ENCODE data around the gene CCDC88B.

CCDC88B gene

DNA sequence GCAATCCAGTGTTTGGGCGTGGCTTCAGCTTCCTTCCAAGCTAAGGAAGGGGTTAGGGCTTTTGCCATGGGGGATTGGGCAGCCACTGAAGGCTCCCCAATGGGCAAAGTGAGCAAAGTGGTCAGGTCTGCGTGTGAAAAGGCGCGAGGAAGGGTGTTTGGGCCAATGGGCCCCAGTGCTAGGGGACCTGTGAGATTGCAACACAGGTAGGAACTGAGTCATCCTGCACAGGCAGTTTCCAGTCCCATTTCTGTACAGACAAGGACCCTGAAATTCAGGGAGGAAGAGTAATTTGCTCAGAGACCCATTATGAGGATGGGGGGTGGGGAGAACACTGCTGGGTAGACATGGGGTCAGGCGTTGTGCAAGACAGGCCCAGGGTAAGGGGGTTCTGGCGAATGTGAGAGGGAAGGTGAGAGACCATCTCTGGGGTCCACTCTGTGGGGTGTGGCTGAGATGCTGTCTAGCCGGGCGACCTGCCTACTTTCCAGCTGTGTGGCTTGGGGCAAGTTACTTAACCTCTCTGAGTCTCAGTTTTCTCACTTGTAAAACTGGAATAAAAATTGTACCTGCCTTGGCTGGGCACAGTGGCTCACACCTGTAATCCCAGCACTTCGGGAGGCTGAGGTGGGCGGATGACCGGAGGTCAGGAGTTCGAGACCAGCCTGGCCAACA lies 7.3 kb downstream of the CCDC88B start:
- no peak for DNase-seq (ENCODE audit: low read depth)

DNA sequence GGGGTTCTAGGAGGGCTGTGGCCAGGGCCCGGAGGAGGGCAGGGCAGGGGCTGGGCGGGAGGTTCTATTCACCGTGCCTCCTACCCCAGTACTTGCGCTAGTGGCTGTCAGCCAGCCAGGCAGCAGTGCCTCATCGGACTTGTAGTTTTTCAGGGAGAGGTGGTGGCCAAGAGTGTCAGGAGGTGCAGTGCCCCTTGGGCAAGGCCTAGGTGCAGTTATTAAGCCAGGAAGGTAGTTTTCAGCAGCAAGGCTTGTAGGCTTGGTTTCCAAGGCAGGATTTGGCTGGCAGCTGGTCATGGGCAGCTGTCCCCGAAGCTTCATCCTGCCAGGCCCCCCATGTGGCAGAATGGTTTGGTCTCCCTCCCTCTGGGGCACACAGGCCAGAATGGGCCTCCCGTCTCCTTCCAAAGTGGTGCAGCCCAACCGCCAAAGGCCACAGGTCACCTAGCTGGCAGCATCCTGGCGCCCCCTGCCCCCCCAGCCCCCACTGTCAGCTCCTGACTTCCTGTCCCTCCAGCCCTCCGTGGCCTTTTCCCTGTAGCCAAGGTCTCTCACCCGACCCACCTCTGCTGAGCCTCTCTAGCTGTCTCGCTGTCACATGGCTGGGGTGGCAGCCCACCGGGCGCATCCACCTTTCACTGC lies 8.5 kb downstream of the CCDC88B start:
- DNase-seq (ENCODE audit: low read depth): no peak

DNA sequence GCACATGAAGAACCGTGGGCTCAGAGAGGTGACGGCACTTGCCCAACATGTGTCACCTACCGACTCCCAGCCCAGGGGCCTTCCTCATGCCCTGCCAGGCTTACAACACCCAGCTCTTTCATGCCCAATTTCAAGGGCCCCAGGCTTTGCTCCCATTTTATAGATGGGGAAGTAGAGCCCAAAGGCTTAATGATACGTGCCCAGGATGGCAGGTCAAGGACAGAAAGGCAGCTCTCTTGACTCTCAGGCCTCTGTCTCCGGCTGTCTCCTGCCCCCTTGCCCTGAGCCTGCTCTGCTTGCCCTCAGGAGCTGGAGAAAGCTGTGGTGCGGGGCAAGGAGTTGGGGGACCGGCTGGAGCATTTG lies 9.0 kb downstream of the CCDC88B start:
- DNase-seq (ENCODE audit: low read depth): no peak

DNA sequence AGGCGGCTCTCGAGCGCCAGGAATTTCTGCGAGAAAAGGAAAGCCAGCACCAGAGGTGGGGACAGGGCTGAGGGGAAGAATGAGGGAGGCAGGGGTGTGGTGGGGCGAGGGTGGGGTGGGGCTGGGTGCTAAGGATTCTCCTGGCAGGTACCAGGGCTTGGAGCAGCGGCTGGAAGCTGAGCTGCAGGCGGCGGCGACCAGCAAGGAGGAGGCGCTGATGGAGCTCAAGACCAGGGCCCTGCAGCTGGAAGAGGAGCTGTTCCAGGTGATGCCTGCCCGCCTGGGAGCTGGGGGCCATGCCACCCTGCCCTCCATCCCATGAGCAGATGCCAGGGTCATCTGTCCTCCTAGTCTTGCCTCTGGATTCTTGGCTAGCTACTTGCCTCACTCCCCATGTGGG lies 9.4 kb downstream of the CCDC88B start:
- no peak for DNase-seq (ENCODE audit: low read depth)

DNA sequence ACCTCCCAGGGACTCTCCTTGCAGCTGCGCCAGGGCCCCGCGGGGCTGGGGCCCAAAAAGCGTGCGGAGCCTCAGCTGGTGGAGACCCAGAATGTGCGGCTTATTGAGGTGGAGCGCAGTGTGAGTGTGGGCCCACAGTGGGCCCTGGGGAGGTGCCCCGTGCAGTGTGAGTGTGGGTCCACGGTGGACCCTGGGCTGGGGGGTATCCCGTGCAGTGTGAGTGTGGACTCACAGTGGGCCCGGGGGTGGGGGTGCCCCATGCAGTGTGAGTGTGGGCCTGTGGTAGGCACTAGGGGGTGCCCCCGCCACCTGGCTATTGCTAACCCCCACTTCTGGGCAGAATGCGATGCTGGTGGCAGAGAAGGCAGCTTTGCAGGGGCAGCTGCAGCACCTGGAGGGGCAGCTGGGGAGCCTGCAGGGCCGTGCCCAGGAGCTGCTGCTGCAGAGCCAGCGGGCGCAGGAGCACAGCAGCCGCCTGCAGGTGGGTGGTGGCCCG lies 11.2 kb downstream of the CCDC88B start:
- no peak for DNase-seq (ENCODE audit: low read depth)

DNA sequence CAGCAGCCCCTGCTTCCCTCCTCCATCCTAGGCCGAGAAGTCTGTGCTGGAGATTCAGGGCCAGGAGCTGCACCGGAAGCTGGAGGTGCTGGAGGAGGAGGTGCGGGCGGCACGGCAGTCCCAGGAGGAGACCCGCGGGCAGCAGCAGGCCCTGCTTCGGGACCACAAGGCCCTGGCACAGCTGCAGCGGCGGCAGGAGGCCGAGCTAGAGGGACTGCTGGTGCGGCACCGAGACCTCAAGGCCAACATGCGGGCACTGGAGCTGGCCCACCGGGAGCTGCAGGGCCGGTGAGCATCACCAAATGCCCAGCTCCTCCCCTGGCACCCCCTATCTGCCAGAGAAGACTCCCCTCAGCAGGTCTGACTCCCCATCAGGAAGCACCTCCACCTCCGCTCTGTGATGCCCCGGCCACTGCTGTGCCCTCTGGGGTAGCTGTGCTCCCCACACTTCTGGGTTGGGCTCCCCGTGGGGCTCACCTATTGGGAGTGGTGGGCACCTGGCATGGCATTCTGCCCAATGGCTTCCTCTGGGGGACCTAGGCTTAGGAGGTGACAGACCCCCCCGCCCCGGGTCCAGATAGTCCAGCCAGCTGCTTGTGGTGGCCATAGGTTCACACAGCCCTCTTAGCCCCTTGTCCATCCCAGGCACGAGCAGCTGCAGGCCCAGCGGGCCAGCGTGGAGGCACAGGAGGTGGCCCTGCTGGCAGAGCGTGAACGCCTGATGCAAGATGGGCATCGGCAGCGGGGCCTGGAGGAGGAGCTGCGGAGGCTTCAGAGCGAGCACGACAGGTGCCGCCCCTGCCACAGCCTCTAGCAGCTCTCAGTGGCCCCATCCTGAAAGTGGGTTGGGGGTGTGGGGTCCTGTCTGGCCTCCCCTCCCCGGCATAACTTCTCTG lies 12.3 kb downstream of the CCDC88B start:
- DNase-seq (ENCODE audit: low read depth): no peak

DNA sequence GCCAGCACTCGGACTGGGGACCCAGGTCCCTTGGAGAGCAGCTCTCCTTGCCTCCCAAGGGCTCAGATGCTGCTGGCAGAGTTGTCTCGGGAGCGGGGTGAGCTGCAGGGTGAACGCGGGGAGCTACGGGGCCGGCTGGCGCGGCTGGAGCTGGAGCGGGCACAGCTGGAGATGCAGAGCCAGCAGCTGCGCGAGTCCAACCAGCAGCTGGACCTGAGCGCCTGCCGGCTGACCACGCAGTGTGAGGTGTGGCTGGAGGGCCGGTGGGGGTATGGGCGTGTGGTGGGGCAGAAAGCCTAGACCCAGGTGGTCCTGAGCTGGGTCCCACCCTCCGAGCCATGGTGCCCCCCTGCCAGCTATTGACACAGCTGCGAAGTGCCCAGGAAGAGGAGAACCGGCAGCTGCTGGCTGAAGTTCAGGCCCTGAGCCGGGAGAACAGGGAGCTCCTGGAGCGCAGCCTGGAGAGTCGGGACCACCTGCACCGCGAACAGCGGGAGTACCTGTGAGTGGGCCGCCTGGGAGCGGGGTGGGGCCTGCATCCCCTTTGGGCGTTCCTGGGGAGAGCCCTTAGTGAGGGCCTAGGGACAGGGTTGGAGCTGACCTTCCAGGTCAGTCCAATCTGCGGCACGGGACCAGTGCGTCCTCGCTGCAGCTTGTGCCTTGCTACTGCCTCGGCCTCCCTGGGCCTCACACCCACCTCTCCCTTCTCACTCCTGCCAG lies 13.2 kb downstream of the CCDC88B start:
- DNase-seq (ENCODE audit: low read depth): no peak

DNA sequence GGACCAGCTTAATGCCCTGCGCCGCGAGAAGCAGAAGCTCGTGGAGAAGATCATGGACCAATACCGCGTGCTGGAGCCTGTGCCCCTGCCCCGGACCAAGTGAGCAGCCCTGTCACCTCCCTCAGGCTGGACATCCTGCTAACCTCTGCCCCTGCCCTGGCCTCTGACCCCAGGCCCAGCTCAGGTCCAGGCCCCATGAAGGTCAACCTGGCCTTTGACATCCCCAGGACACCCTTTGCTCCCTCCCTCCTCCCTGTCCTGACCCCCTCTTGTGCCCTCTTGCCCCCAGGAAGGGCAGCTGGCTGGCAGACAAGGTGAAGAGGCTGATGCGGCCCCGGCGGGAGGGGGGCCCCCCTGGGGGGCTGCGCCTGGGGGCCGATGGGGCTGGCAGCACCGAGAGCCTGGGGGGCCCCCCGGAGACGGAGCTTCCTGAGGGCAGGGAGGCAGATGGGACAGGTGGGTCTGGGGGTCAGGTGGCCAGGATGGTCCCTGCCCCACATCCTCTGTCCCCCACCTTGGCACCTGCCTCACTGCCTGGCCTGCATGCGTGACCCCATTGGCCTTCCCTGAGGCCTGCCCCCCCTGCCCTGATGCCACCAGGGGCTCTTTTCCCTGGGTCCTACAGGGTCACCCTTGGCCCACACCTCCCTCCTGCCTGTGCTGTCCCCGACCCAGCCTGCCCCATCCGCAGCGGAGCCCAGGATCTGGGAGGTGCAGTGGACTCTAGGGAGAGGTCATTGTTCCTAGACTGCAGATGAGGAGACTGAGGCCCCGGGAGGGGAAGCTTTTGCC lies 13.9 kb downstream of the CCDC88B start:
- no peak for DNase-seq (ENCODE audit: low read depth)

DNA sequence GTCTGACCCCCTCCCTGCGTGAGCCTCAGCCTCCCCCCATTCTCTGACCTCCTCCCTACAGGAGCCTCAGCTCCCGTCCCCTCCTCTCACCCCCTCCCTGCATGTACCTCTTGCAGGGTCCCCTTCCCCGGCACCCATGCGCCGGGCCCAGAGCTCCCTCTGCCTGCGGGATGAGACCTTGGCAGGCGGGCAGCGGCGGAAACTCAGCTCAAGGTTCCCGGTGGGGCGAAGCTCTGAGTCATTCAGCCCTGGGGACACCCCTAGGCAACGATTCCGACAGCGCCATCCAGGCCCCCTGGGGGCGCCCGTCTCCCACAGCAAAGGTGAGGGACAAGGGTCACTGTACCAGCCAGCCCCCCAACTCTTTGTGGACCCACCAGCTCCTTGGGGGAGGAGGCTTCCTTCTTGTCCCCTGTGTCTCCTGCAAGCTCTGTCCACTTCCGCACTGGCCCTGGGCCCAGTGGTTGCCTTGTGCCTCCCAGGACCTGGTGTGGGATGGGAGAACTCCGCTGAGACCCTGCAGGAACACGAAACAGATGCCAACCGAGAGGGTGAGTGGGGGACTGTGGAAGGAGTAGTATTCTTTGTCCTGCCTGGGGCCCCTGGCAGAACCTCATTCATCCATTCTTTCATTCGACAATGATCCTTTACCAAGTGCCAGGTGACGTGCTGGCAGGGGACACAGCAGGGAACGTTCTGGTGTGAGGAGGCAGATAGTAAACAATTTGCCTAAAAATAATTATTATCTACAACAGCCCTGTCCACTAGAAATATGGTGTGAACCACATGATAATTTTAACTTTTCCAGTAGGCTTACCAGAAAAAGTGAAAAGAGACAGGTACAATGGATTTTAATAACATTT lies 15.3 kb downstream of the CCDC88B start:
- no peak for DNase-seq (ENCODE audit: low read depth)

DNA sequence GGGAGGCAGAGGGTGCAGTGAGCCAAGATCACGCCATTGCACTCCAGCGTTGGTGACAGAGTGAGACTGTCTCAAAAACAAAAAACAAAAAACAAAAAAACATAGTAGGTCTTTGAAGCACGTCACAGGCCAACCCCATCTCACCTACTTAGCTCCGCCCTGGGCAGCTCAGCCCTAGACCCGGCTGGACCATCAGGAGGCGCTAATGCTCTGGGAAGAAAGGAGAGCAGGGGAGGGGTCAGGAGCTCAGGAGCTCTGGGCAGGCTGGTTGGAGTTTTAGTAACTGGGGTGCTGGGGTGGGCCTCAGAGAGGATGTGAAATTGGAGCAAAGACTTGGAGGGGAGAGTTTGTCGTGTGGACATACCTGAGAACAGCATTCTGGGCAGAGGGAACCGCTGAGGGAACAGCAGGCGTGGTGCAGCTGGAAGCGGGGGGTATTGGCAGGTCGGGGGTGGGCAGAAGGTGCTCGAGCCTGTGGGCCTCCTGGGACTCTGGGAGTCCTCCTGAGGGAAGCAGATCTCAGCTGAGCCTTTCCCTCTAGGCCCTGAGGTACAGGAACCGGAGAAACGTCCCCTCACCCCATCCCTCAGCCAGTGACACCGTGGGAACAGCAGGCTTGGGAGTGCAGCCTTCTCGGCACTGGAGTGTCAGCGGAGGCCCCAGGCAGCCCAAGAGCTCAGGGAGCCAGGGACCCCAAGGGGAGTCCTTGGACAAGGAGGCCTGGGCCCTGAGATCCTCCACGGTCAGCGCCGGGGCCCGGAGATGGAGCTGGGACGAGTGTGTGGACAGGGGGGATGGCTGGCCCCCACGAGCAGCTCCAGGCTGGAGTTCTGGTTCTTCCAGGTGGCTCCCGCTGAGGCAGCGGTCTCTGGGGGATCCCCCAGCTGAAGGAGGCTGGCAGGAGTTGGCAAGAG lies 16.8 kb downstream of the CCDC88B start:
- DNase-seq (ENCODE audit: low read depth): no peak

DNA sequence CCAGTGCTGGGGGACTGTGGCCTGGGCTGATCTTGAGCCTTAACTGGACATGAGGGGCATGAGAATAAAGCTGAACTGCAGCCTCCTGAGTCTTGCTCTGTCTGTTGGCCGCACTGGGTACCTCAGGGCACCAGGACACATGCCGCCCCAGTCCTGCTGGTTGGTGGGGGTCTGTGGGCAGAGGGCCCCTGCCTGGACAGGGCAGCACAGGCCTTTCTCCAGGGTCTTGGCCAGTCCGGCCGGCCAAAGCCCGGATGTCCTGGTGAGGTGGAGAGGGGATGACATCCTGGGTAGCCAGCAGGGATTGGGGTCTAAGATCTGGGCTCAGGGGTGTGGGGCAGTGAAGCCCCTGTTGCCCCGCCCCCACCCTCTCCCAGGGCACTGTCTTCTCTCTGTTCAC lies 17.4 kb downstream of the CCDC88B start:
- no peak for DNase-seq (ENCODE audit: low read depth)

DNA sequence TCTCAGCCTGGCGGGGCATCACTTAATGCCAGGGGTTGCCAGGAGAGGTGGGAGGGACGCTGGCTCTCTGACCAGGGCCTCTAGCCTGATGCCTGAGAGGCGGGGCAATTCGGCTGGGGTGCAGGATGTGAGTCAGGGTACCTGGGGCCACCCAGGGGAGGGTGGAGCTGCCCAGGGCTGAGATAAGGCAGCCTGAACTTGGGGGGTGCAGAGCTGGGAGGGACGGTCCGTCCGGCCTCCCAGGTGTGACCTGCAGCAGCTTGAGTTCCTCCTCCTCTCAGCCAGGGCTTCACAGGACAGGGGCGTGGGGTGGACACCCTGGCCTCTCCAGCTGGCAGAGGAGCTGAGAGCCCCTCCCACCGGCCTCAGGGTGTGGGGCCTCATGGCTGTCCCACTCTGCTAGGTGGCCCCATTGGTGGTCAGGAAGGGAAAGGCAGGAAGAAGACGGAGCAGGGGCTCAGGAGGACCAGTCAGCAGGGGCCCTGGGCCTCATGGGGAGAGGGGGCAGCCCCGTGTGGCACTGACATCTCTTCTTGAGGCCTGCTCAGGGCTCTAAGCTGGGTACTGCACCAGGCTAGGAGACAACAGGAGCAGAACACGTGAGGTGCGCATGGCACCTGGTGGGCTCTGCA lies 18.0 kb downstream of the CCDC88B start:
- DNase-seq (ENCODE audit: low read depth): peak; percentile 41

DNA sequence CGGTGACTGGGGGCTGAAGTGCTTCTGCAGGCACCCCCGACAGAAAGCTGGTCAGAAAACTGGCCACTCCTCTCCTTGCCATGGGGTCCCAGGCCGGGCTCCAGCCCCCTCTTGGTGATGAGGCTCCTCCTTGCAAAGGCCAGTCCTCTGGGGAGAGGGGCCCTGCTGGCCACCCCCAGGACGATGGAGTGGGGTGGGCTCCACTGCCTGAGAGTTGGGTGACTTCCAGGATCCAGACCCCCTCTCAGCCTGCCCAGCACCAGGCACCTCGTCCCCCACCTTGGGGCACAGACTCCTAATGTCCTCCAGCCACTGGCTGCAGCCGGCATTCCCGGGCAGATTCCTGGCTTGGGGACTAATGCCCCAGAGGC lies 18.5 kb downstream of the CCDC88B start:
- DNase-seq (ENCODE audit: low read depth): no peak

DNA sequence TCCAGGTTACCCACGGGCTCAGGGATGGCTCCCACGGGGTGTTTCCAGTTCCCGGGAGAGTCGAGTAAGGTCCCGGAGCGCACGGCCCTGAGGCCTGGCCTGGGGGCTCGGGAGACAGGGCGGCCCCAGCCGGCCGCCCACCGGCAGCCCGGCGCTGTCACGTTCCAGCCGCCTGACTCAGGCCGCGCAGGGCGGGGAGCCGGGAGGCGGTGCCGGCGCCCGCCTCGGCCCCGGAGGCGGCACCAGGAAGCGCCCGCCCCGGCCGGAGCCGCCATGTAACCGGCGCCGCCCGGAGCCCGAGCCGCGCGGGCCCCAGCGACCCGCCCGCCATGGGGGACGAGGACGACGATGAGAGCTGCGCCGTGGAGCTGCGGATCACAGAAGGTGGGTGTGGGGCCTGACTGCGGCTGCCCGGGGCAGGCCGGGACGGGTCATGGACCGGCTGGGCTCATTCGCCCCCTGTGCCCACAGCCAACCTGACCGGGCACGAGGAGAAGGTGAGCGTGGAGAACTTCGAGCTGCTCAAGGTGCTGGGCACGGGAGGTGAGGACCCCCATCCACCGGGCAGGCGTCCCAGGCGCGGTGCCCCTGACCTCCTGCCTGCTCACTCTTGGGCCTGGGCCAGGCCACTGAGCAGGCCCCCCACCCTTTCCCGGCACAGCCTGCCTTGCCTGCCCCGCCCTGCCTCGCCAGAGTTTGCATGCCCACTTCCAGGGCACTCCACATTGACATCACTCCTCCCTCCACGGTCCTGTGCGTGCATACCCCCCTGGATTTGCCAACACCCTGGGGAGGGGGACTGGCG lies 19.1 kb downstream of the CCDC88B start, which contains the start of gene RPS6KA4:
RPS6KA4 (plus strand) TSS at position 256 of the 805 bp plus-strand sequence; CDS start at position 330, 74 bp downstream.
- DNase-seq (ENCODE audit: low read depth): peak; percentile 40

DNA sequence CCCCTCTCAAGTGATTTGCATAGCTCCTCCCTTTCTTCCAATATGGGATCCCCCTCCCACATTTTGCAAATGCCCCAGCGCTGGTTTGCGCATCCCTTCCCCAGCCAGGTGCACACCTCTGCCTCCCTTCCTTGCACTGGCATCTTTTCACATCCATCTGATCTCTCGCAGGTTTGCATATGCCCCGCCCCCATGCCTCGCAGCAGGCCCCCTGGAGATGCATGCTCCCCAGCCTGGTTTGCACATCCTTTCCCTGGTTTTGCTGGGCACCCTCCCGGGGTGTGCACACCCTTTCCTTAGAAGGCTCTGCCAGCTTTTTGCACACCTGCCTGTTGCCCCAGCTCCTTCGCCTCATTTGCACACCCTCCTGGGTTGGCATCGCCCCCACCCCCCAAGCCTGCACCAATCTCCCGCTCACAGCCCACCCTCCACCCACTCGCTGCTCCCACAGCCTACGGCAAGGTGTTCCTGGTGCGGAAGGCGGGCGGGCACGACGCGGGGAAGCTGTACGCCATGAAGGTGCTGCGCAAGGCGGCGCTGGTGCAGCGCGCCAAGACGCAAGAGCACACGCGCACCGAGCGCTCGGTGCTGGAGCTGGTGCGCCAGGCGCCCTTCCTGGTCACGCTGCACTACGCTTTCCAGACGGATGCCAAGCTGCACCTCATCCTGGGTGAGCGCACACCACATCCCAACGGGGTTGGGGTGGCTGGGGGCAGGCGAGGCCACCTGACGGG lies 19.9 kb downstream of the CCDC88B start:
- DNase-seq (ENCODE audit: low read depth): no peak

DNA sequence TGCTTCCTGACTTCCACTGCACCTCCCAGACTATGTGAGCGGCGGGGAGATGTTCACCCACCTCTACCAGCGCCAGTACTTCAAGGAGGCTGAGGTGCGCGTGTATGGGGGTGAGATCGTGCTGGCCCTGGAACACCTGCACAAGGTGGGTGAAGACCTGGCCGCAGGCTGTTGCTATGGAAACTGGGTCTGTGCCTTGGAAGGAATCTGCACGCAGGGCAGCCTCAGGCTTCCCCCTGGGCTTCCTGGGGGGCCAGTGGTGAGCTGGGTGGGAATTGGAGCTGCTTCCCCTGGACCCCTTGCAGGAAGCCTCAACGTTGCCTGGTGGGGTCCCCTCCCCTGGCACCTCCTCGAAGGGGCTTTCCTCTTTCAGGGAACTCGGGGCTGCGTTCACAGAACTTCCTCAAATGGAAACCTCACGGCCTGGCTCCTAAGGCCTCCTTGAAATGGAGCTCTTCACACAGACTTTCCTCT lies 20.5 kb downstream of the CCDC88B start:
- no peak for DNase-seq (ENCODE audit: low read depth)

DNA sequence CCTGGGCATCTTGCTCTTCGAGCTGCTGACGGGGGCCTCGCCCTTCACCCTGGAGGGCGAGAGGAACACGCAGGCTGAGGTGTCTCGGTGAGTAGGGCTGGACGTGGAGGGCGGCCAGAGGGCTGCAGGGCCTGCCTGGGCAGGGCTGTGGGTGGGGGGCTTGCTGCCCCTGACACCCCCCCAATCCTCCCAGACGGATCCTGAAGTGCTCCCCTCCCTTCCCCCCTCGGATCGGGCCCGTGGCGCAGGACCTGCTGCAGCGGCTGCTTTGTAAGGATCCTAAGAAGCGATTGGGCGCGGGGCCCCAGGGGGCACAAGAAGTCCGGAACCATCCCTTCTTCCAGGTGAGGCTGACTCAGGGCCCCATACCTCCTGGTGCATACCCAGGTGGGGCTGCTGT lies 21.7 kb downstream of the CCDC88B start:
- DNase-seq (ENCODE audit: low read depth): no peak
